H1 (cell line): ENCODE results near the gene BIN2. TPM values are rescaled to one million over a fixed set of nuclear protein-coding genes. Genes with fewer than 3 reads are reported as not detected.

Source experiments
- CBX5 ChIP-seq: fragments of 300-800, 300-1000 bp; sonication (generic); IDR thresholded peaks from 2 replicates; pipeline ENCODE4 v1.7.1; 2016; ENCODE audit warnings: antibody characterized with exemption, low read length, low read depth
- KDM1A ChIP-seq: fragments of 200-600, 300-600 bp; sonication (generic); IDR thresholded peaks from 2 replicates; pipeline ENCODE4 v1.7.1; 2016; ENCODE audit warnings: mild to moderate bottlenecking, low read length, borderline replicate concordance
- PHF8 ChIP-seq: fragments of 200-600 bp; sonication (generic); conservative IDR thresholded peaks from 2 replicates; pipeline ENCODE4 v1.7.1; 2012; ENCODE audit warnings: low read depth, mild to moderate bottlenecking, inconsistent platforms, low read length, moderate library complexity
- polyA plus RNA-seq, 7 experiments: library from polyadenylated mRNA; depleted of rRNA in 3 of 7; stranded (reverse) in 5 of 7; unstranded in 2 of 7; fragments of >200 nt in 5 of 7; fragments of 200-250 nt in 2 of 7; gene quantifications; 1 replicate in 5 of 7; 2 replicates in 1 of 7; 4 replicates in 1 of 7; pipeline versions ENCODE4 v1.2.1 to v1.2.3, GENCODE V29; 2011 to 2013; ENCODE audit warnings: missing spikeins in 2 of 7, mixed read lengths in 2 of 7
- total RNA-seq: library from RNA; stranded (reverse); fragmentation: NEBNext Ultra II Directional; extraction: Animal tissue kit (Norgen Biotek cat#: 25700); gene quantifications from 2 replicates; pipeline ENCODE4 v1.2.1, GENCODE V29; 2021

BIN2 gene
- total and polyA plus RNA-seq, 2 of the 8 experiments (the other 6 are each of a cell fraction or from before 2014, with no cell fraction given): not detected

- no peak for TF ChIP-seq PHF8
- no peak for TF ChIP-seq CBX5
- no peak for TF ChIP-seq KDM1A
- TF ChIP-seq, all 59 proteins: peak for 0
Measured at GRCh38 chr12:51346581-51346980, 22.6 kb upstream of the BIN2 start, which contains the start of gene CELA1 (continued).
